ENCODE results near the gene KMT2E.

The KMT2E gene

DNA sequence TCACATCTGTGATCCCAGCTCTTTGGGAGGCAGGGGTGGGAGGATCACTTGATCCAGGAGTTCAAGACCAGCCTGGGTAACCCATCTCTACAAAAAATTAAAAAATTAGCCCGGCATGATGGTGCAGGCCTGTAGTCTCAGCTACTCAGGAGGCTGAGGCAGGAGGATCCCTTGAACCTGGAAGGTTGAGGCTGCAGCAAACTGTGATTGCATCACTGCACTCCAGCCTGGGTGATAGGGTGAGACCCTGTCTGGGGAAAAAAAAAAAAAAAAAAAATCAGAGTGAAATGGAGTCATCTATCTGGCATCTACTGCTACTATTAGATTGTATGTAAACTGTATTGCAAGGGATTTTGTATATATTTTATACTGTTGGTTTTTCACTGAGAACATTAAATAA, 59.1 kb downstream of the KMT2E start:
- no peak for DNase-seq (ENCODE audit: low spot score)

DNA sequence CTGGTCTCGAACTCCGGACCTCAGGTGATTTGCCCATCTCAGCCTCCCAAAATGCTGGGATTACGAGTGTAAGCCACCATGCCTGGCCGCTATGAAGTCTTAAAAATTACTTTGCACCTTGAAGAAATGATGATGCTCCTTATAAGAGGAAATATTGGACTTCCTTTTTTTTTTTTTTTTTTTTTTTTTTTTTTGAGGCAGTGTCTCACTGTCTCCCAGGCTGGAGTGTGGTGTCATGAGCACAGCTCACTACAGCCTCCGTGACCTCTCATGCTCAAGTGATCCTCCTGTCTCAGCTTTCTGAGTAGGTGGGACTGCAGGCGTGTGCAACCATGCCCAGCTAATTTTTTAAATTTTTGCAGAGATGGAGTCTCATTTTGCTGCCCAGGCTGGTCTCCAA, 65.3 kb downstream of the KMT2E start:
- DNase-seq (ENCODE audit: low spot score): no peak

DNA sequence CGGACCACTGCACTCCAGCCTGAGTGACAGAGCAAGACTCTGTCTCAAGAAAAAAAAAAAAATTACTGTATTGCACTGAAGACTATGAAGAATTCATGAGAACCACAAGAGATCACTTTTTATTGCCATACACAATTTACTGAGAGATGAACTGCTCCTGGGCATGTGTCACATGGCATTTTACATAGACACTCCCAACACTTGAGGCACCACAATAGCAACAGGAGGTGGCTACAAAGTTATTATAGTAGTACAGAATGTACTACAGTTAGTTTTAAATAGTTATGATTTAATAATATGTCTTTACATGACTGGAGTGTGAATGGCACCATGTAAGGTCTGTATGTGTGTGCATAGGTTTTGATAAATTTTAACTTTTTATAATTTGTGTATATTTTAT, 70.6 kb downstream of the KMT2E start:
- DNase-seq (ENCODE audit: low spot score): no peak

DNA sequence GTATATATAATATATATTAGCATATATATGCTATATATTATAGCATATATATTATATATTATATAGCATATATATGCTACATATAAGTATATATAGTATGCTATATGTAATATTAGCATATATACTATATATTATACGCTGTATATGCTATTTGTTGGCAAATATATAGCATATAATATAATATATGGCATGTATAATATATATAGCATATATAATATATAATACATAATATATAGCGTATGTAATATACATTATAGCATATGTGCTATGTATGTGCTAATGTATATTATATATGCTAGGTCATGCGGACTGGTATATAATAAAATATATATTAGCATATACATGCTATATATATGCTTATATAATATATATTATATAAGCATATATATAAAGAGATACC, 72.8 kb downstream of the KMT2E start:
- no peak for DNase-seq (ENCODE audit: low spot score)

DNA sequence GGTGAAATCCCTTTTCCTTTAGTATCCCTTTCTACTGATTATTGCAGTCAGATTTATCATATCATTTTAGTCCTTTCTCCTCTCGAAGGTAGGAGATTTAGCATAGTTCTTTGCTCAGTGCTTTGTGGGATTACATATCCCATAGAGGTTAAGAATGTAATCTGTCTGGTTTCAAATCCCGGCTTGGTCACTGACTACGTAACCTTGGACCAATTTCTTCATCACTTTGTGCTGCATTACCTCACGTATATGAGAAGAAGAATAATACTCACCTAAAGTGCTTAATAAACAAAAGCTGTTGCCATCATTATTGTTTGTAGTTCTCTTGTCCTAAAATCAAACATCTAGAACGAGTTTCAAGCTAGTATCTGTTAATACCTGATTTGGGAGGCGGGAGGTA, 74.0 kb downstream of the KMT2E start:
- DNase-seq (ENCODE audit: low spot score): no peak

DNA sequence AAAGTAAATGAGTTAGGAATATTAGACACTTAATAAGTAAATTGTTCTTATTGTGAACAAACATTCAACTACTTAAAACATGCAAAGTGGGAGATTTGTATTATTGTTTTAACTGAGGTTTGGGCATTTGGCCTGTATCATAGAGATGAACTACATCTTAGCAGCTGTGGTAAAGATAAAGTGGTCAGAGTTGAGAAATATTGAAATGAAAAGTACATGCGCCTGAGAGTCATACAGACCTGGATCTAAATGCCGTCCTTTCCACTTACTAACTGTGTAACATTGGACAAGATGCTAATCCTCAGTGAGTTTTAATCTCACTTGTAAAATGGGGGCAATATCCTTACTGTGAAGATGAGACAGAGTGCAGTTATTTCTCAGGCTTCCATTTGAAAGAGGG, 74.5 kb downstream of the KMT2E start:
- DNase-seq (ENCODE audit: low spot score): no peak

DNA sequence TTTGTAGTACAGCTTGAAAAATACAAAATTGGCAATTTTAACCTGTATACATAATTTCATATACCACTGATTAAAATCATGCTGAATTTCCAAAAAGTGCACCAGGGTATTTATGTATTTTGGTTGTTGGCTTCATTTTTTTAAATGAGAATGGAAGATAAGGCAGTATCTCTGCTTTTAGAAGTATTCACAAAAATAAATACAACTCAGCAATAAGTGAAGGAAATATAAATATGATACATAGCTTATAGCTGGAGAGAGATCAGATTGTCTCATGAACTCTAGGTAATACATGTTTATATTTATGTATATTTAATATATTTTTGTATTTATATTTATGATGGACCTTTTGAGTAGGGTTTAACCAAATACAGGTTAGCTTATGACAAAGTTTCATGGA, 81.0 kb downstream of the KMT2E start:
- DNase-seq (ENCODE audit: low spot score): no peak

DNA sequence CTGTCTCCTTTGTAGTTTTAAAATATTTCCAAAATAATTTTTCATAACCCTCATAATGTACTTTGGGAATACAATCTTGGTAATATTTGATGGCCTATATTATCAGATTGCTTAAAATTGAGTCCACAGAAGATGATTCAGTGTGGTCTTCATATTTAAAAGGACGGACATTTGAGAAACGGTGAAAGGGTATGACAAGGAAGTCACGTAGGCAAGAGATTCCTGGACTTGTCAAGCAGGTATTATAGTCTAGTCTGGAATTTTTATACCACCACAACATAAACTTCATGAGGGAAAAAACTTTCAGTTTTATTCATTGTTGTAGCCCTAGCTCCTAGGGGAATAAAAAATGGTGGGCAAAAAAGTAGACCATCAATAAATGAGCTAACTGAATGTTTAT, 82.3 kb downstream of the KMT2E start:
- no peak for DNase-seq (ENCODE audit: low spot score)

DNA sequence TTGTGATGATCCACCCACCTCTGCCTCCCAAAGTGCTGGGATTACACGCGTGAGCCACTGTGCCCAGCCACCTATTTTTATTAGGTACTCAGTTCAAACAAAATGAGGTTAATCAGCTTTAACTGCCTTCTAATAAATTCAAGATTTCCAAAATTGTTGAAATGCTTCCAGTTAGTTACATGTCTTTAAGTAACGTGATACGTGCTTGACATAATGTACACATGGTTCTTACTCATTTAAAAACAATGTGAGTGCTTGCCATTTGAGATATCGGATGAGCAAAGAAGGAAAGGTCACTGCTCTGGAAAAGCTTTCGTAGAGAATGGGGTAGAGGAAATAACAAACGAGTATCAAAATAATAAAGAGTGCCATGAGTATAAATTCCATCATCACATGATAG, 83.6 kb downstream of the KMT2E start:
- DNase-seq (ENCODE audit: low spot score): no peak

DNA sequence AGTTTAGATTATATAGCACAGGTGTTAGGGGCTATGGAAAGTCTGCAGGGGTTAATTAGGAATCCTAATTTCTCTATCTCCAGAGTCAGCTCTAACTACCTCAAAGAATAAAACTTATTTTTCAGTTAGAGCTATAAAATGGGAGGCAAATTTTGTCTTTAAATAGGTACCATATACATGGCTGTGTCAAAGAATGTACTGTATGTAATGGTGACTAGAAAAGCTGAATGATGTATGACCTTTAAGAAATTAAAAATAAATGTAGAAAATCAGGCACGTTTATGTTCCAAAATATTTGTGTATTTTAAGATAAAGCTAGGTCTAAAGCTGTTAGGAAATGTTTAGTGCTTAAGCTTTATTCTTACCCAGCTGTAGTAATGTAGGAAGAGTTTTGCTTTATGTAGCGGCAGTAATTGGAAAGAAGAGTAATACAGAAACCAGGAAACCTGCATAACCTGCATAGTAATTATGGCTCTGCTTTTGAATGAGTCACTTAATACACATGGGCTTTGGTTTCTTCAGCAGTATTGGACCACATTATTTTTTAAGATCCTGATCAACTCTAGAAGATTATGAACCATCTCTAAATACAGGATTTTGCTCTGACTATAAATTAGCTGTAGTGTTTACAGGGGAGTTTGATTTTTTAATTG, 85.0 kb downstream of the KMT2E start:
- no peak for DNase-seq (ENCODE audit: low spot score)

DNA sequence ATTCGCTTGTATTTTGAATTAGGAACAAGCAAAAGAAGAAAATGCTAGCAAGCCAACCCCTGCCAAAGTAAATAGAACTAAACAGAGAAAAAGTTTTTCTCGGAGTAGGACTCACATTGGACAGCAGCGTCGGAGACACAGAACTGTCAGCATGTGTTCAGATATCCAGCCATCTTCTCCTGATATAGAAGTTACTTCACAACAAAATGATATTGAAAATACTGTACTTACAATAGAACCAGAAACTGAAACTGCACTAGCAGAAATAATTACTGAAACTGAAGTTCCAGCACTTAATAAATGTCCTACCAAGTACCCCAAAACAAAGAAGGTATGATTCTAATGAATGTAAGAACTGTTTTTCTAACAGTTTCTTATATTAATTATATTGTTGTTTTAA, 87.9 kb downstream of the KMT2E start:
- no peak for DNase-seq (ENCODE audit: low spot score)

DNA sequence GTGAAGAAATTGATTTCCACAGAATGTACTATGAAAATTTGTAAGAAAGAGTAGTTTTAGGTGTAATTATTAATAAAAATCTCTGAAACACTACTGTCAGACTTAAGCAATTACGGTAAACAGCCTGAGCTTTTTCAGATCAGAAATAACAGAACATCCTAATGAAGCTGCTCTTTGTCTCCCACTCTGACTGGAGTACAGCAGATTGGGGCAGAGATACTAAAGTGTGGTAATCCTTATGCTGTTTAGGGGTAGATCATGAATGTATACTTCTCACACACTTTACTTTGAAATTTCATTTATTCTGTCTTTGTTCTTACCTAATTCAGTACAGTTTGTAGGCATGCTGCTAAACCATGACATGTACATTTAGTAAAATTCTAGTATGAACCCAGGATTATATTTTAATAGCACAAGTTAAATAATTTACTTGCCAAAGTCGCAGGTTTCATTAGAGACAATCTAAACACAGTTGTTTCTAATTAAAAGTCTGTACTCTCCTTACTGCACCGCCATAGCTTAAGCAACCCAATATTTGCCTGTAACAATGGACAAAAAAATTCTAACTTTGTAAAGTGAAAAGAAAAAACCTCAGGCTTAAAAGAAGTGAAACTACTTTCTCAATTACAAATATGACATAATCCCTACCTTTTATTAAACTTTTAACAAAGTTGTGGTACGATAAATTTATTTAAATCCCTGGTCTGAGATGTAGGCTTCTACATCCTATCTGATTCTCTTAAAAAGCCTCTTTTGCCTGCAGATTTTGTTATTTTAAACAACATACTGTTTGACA, 88.8 kb downstream of the KMT2E start:
- no peak for DNase-seq (ENCODE audit: low spot score)

DNA sequence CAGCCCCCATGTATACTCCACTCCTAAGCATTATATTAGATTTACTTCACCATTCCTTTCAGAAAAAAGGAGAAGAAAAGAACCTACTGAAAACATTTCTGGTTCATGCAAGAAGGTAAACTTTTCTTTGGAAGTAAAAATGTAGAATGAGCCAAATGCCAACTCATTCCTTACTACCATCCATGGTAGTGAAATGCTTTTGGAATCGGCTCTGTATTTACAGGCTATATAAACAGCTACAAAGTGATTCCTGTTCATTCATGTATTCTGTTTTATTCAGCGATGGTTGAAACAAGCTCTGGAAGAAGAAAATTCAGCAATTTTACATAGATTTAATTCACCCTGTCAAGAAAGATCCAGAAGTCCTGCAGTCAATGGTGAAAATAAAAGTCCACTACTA, 91.6 kb downstream of the KMT2E start:
- no peak for DNase-seq (ENCODE audit: low spot score)

DNA sequence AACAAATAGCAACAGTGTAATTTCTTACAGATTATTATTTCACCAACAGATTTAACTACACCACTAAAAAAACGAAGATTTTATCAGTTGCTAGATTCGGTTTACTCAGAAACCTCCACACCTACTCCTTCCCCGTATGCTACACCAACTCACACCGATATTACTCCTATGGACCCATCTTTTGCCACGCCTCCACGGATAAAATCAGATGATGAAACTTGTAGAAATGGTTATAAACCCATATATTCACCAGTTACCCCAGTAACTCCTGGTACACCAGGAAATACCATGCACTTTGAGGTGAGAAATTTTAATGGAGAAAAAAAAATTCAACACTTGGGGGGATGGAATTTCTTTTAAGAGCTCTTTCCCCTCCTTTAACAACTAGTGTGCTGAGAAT, 92.5 kb downstream of the KMT2E start:
- no peak for DNase-seq (ENCODE audit: low spot score)

DNA sequence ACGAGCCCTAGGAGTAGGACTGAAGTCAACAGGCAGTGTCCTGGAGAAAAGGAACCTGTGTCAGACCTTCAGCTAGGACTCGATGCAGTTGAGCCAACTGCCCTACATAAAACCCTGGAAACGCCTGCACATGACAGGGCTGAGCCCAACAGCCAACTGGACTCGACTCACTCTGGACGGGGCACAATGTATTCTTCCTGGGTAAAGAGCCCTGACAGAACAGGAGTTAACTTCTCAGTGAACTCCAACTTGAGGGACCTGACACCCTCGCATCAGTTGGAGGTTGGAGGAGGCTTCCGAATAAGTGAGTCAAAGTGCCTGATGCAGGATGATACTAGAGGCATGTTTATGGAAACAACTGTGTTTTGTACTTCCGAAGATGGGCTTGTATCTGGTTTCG, 93.5 kb downstream of the KMT2E start:
- no peak for DNase-seq (ENCODE audit: low spot score)

DNA sequence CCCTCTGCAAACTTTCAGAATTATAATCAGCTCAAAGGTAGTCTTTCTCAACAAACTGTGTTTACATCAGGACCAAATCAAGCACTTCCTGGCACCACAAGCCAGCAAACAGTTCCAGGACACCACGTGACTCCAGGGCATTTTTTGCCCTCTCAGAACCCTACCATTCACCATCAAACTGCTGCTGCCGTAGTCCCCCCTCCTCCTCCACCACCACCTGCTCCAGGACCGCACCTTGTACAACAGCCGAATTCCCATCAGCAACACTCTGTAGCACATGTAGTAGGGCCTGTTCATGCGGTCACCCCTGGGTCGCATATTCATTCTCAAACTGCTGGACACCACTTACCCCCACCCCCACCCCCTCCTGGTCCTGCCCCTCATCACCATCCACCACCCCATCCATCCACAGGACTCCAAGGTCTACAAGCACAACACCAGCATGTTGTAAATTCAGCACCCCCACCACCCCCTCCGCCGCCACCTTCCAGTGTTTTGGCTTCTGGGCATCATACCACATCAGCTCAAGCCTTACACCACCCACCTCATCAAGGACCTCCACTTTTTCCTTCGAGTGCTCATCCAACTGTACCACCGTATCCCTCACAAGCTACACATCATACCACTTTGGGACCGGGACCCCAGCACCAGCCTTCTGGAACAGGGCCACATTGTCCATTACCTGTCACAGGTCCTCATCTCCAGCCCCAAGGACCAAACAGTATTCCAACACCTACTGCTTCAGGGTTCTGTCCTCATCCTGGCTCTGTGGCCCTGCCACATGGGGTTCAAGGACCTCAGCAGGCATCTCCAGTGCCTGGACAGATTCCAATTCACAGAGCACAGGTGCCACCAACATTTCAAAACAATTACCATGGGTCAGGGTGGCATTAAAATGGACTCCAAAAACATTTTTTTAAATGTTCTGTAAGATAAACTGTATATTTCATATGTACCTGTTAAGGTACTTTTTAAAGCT, 98.7 kb downstream of the KMT2E start:
- no peak for DNase-seq (ENCODE audit: low spot score)

DNA sequence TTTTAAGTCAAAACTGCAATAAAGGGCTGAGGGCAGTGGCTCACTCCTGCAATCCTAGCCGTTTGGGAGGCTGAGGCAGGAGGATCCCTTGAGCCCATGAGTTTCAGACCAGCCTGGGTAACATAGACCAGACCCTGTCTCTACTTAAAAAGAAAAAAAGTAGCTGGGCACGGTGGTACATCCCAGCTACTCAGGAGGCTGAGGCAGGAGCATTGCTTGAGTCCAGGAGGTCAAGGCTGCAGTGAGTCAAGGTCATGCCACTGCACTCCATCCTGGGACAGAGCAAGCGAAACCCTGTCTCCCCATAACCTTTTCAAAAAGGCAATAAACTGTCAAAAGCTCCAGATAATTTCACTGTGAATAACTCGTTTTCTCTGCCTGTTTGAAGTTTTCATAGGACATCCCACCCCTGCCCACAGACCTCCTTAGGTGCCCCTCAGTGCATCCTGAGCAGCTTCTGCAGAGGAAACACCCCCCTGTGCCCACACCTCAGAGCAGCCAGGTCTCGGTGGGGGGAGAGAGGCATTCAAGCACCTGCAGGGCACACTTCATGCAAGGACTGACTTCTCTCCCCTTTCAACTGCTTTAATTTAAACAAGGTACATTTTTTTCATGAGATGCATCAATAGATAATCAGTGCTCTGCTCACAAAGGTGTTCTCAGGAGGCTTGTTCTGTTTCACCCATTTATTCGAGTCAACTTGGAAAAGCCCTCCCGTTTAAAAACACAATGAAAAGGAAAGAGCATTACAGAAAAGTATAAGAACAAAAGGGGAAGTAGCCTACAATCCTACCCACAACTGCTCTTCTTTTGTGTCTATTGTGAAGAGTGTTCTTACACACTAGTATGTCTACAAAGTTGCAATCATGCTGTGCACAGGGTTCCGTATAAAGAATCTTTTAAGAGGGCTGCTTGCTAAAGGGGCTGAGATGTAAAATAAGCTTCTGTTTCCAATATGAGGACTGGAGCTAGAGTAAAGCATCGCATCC, 104.9 kb downstream of the KMT2E start:
- DNase-seq (ENCODE audit: low spot score): no peak

DNA sequence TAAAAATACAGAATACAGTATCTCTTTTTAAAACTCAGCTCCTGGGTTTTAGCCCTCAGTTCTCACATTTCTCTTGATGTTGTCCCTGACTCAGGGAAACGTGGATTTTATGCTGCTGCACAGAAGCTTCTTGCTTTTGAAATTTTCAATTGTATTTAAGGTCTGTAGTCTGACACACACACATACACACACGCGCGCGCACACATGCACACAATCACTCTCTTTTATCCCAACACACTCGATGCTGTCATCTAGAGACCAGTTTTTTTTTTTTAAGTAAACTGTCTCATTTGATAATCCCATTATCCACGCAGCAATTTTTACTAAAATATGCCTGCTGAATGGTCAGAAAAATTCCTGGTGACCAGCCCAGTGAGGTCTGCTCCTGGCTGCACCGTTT, 108.6 kb downstream of the KMT2E start:
- DNase-seq (ENCODE audit: low spot score): no peak

DNA sequence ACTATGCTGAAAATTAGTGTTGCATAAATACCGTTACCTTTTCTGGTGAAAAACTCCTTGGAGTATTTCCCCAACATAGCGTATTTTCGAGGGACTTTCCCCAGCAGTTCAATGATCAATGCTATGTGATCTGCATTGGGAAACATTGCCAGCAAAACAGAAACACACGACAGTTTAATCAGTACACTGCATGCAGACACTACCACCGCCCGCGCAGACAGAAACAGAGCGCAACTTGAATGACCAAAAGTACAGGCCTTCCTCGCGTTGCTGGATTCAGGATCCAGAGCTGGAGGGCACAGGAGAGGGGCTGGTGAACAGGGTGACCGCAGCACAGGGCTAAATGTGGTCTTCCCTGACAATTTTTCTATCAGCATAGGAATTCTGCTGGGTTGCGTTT, 111.7 kb downstream of the KMT2E start:
- DNase-seq (ENCODE audit: low spot score): no peak

DNA sequence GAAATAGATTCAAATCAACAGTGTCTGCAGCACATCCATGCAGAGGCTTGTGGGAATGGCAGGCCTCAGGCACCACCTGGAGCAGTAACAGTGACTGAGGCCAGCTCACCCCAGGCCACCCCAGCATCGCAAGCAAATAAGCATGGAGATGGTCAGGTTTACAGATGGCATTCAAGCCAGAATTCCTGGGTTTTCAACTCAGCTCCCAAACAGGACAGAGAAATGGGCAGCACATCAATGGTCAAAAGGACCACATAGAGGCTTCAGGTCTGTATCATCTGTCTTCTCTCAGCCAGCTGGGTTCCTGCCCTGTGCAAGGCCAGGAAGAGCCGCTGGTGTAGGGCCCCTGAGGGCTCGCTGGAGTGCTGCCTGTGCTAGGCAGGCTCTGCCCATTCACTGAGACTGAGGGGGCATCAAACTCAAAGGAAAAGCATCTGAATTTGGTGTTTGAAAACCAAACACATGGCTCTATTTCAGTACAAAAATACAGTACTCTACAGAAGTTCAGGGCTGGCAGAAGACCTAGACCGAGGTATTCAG, 112.5 kb downstream of the KMT2E start:
- DNase-seq (ENCODE audit: low spot score): no peak

DNA sequence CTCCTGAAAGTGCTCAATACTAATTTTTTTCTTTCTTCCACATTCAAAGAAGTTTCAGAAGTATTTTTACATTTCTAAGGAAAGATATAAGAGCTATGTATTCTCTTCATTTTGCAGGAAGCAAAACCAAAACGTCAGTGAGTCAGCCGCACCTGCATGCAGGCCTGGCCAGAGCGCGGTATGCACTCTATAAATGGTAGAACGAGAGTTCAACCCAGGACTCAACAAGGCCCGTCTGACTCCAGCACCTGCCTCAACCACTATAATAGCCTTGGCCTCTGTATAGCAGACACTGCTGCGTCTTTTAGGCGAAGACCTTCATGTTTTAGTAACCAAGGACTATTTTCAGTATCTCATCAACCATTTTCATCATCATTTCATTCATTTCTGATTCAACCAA, 113.2 kb downstream of the KMT2E start:
- no peak for DNase-seq (ENCODE audit: low spot score)

Measured in iPS-NIHi11 (cell line).